ENCODE results near the gene ASPN. TPM values are rescaled to one million over a fixed set of nuclear protein-coding genes. Genes with fewer than 3 reads are reported as not detected.

Gene ASPN
- polyA plus RNA-seq, 4 donors: 8.5 to 21.1 (median 14.9) TPM

GRCh38 chr9:92478783-92479182 is 3.5 kb downstream of the ASPN start:
- DNase-seq (ENCODE audit: low read depth in 4 of 4, low spot score in 2 of 4): no peak

GRCh38 chr9:92476962-92477361 is 5.3 kb downstream of the ASPN start:
- no peak for DNase-seq (ENCODE audit: low read depth in 4 of 4, low spot score in 2 of 4)

GRCh38 chr9:92474587-92474986 is 7.7 kb downstream of the ASPN start:
- no peak for DNase-seq (ENCODE audit: low read depth in 4 of 4, low spot score in 2 of 4)

GRCh38 chr9:92468206-92468605 is 14.1 kb downstream of the ASPN start:
- no peak for DNase-seq (ENCODE audit: low read depth in 4 of 4, low spot score in 2 of 4)

GRCh38 chr9:92467511-92467910 is 14.8 kb downstream of the ASPN start:
- DNase-seq (ENCODE audit: low read depth in 4 of 4, low spot score in 2 of 4): no peak

GRCh38 chr9:92467041-92467440 is 15.3 kb downstream of the ASPN start:
- DNase-seq (ENCODE audit: low read depth in 4 of 4, low spot score in 2 of 4): no peak

GRCh38 chr9:92463984-92464383 is 18.3 kb downstream of the ASPN start:
- no peak for DNase-seq (ENCODE audit: low read depth in 4 of 4, low spot score in 2 of 4)

GRCh38 chr9:92463387-92463786 is 18.9 kb downstream of the ASPN start:
- no peak for DNase-seq (ENCODE audit: low read depth in 4 of 4, low spot score in 2 of 4)

- DNase-seq (ENCODE audit: low read depth in 4 of 4, low spot score in 2 of 4): no peak
These were observed 24.7 kb downstream of the ASPN start for GRCh38 chr9:92457576-92457975.

GRCh38 chr9:92455217-92455616 is 27.1 kb downstream of the ASPN start:
- DNase-seq (ENCODE audit: low read depth in 4 of 4, low spot score in 2 of 4): no peak

GRCh38 chr9:92446536-92446935 is 35.8 kb downstream of the ASPN start:
- no peak for DNase-seq (ENCODE audit: low read depth in 4 of 4, low spot score in 2 of 4)

- no peak for DNase-seq (ENCODE audit: low read depth in 4 of 4, low spot score in 2 of 4)
These were observed 37.5 kb downstream of the ASPN start for GRCh38 chr9:92444841-92445240.

- no peak for DNase-seq (ENCODE audit: low read depth in 4 of 4, low spot score in 2 of 4)
These were observed 41.6 kb downstream of the ASPN start for GRCh38 chr9:92440751-92441046.

- no peak for DNase-seq (ENCODE audit: low read depth in 4 of 4, low spot score in 2 of 4)
These were observed 42.2 kb downstream of the ASPN start for GRCh38 chr9:92439921-92440750.

GRCh38 chr9:92438900-92439526 is 43.3 kb downstream of the ASPN start:
- no peak for DNase-seq (ENCODE audit: low read depth in 4 of 4, low spot score in 2 of 4)

- no peak for DNase-seq (ENCODE audit: low read depth in 4 of 4, low spot score in 2 of 4)
These were observed 47.0 kb downstream of the ASPN start for GRCh38 chr9:92435263-92435662.

- DNase-seq (ENCODE audit: low read depth in 4 of 4, low spot score in 2 of 4): no peak
These were observed 49.2 kb downstream of the ASPN start for GRCh38 chr9:92432972-92433548.

GRCh38 chr9:92432350-92432749 is 50.0 kb downstream of the ASPN start:
- no peak for DNase-seq (ENCODE audit: low read depth in 4 of 4, low spot score in 2 of 4)

GRCh38 chr9:92429836-92430235 is 52.5 kb downstream of the ASPN start:
- no peak for DNase-seq (ENCODE audit: low read depth in 4 of 4, low spot score in 2 of 4)

- DNase-seq (ENCODE audit: low read depth in 4 of 4, low spot score in 2 of 4): no peak
These were observed 55.7 kb downstream of the ASPN start for GRCh38 chr9:92426501-92427145.

GRCh38 chr9:92425474-92425873 is 56.8 kb downstream of the ASPN start:
- peak in 3 of 4 donors; percentile 42 to 78 (median 67) for DNase-seq (ENCODE audit: low read depth in 4 of 4, low spot score in 2 of 4)

GRCh38 chr9:92424340-92424739 is 58.0 kb downstream of the ASPN start, which contains the start of gene OMD:
TSS of gene OMD (minus strand) at chr9:92424471. CDS start at chr9:92417558, 6,913 bp downstream.
- DNase-seq (ENCODE audit: low read depth in 4 of 4, low spot score in 2 of 4): no peak
